H54 (cell line): Measurements from ENCODE around the gene TEX19.

Experiments used
- DNase-seq: peaks from one replicate; pipeline ENCODE4 v3.0.0; 2011; ENCODE audit warnings: low spot score, mixed read lengths; ENCODE audit not compliant: insufficient read length
- FAIRE-seq: peaks from 3 replicates; lab custom pipeline; 2011; peaks lifted over from hg19 to GRCh38; lab: Jason Lieb, UNC
- POLR2A ChIP-seq: IDR thresholded peaks from 2 replicates; pipeline ENCODE4 v1.6.1; 2011; ENCODE audit warnings: low read depth, mild to moderate bottlenecking, low read length

The TEX19 gene

DNA sequence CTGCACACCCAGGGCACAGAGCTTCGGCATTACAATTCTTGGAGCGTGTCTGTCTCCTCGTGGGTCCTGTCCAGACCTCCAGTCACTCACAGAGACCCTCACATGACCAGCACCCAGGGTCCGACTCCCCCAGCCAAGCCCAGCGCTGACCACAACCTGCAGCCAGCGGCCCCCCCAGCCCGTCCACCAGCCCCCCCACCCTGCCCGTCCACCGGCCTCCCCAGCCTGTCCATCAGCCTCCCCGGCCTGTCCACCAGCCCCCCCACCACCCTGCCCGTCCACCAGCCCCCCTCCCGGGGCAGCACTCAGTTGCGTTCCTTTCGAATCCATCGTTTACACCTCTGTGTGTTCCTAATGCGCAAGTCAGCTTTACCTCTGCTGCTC, 31.3 kb upstream of the TEX19 start:
- DNase-seq = no peak
- FAIRE-seq = no peak

GRCh38 chr17:82328141-82328993, 30.7 kb upstream of the TEX19 start:
- no peak for TF ChIP-seq POLR2A
- DNase-seq (no peak), FAIRE-seq (no peak)

More for the DNA sequence above, 31.3 kb upstream of the TEX19 start:
- no peak for TF ChIP-seq POLR2A

DNA sequence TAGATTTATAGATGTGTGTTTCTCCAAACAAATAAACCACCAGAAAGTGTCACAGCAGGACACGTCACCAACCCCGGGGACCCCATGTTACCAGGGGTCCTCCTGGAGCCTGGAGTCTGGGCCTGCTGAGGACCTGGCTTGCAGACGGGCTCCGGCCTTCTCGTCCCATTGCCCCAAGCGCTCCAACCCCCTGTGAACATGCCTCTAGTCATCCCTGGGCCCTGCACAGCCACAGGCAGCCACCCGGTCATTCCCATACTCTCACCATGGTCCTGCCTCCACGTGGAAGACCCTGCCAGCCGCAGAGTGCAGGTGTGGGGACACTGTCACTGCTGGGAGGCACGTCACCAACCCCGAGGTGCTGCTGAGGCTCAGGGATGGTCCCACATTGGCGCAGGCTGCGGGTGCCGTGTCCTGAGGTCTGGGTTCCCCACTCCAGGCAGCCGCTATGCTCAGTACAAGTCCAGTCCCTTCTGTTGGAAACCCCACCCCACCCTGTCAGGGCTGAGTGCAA, 30.0 kb upstream of the TEX19 start:
- FAIRE-seq (no peak), DNase-seq (no peak)
- TF ChIP-seq POLR2A = no peak

DNA sequence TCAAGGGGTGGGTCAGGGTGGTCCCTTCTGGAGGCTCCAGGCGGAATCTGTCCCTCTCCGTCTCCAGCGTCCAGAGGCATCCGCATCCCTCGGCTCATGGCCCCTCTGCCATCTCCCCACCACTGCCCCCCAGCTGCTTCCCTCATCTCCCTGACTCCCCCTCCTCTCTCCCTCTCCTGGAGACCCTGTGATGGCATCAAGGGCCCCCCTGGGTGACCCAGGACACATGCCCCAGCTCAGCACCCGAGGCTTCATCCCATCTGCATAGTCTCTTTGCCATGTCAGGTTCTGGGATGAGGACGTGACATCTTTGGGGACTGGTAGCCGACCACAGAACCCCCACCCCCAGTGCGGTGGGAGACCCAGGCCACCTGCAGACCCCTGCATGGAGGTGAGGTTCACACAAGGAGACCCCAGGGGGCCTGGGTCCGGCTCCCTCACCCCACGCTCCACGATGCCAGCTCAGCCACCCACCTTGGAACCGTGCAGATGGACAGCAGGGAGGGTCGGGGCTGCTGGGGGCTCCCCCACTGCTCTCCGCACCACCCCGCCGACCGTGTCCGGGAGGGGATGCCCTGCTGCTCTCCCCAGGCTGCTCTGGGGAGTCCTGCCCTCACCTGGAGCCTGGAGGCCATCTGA, 29.2 kb upstream of the TEX19 start:
- FAIRE-seq = no peak
- DNase-seq = no peak

GRCh38 chr17:82330322-82331239, 28.5 kb upstream of the TEX19 start:
- no peak for TF ChIP-seq POLR2A
- peak; percentile 70 for DNase-seq
- no peak for FAIRE-seq

More for the DNA sequence above, 29.2 kb upstream of the TEX19 start:
- TF ChIP-seq POLR2A = no peak

DNA sequence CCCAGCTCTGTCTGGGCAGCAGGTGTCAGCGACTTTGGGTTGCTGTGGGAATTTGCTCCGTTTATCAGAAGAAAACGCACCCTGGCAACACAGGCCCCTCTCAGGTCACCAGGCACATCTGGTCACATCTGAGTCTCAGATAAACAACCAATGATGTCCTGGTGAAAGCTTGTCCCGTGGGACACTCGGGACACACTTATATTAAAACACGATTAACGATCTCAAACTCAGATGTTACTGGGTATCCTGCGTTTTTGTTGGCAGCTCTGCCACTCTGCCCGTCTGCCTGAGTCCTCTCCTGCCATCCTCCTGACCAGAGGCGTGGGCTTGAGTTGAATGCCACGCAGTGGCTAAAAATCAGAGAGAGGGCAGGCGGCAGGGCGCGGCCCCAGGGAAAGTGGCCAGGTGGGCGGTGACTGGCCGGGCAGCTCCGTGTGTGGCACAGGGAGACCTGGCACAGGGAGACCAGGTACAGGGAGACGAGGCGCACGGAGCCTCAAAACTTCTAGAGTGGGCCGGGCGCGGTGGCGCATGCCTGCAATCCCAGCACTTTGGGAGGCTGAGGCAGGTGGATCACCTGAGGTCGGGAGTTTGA, 27.6 kb upstream of the TEX19 start:
- TF ChIP-seq POLR2A = no peak
- no peak for DNase-seq
- FAIRE-seq = no peak

- no peak for TF ChIP-seq POLR2A
- DNase-seq = peak; percentile 70
- FAIRE-seq = no peak
Measured at GRCh38 chr17:82332669-82333278, 26.3 kb upstream of the TEX19 start.

GRCh38 chr17:82333279-82334171, 25.5 kb upstream of the TEX19 start, which contains the start of gene SECTM1:
Gene SECTM1, minus strand, starts transcription at chr17:82333766. Its CDS starts 6,526 bp downstream, at chr17:82327240.
- FAIRE-seq (no peak), DNase-seq (no peak)
- TF ChIP-seq POLR2A = no peak

DNA sequence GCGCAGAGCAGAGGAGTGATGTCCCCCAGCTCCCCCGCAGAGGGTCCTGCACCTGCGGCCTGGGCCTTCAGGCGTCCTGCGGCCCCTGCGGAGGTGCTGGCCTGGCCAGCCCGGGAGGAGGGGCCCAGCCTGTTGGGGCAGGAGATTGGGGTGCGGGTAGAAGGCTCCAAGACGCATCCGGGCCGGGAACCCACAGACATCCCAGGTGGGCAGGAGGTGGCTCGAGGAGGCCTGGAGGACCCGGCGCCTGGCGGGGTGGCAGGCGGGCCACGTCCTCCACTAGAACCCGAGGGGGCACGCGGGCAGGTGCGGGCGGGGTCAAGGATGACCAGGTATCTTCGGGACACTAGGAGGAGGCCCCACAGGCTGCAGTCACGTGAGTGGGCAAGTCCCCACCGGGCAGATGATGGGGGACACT, 24.8 kb upstream of the TEX19 start:
- no peak for FAIRE-seq
- TF ChIP-seq POLR2A = no peak
- no peak for DNase-seq

GRCh38 chr17:82334622-82335394, 24.2 kb upstream of the TEX19 start:
- no peak for TF ChIP-seq POLR2A
- DNase-seq (no peak), FAIRE-seq (no peak)
